H9 (cell line): Measurements from ENCODE around the gene PGAP6. TPM values are rescaled to one million over a fixed set of nuclear protein-coding genes. Genes with fewer than 3 reads are reported as not detected.

Experiments used
- DNase-seq: peaks from one replicate; pipeline ENCODE4 v3.0.0-alpha.2; 2017
- H2AFZ ChIP-seq: one replicate; pipeline ENCODE4 v1.6.1; 2013; ENCODE audit warnings: mild to moderate bottlenecking, low read length, control low read depth, moderate library complexity
- H2AK5ac ChIP-seq: 2 replicates; pipeline ENCODE4 v1.6.1; 2013; ENCODE audit warnings: low read length, control low read depth, mixed read lengths; ENCODE audit not compliant: insufficient read length
- H2BK120ac ChIP-seq: one replicate; pipeline ENCODE4 v1.6.1; 2013; ENCODE audit warnings: low read depth, mild to moderate bottlenecking, low read length, control low read depth, inconsistent platforms; ENCODE audit not compliant: poor library complexity, severe bottlenecking
- H2BK12ac ChIP-seq: 2 replicates; pipeline ENCODE4 v1.6.1; 2013; ENCODE audit warnings: low read length, control low read depth, mixed read lengths, low read depth; ENCODE audit not compliant: insufficient read length
- H2BK15ac ChIP-seq: 2 replicates; pipeline ENCODE4 v1.6.1; 2013; ENCODE audit warnings: low read depth, low read length, control low read depth
- H2BK20ac ChIP-seq: one replicate; pipeline ENCODE4 v1.6.1; 2013; ENCODE audit warnings: low read depth, mild to moderate bottlenecking, low read length, control low read depth, inconsistent platforms; ENCODE audit not compliant: poor library complexity, severe bottlenecking
- H2BK5ac ChIP-seq: 2 replicates; pipeline ENCODE4 v1.6.1; 2013; ENCODE audit warnings: low read length, control low read depth, mixed read lengths; ENCODE audit not compliant: insufficient read length
- H3K14ac ChIP-seq: 2 replicates; pipeline ENCODE4 v1.6.1; 2013; ENCODE audit warnings: low read length, control low read depth; ENCODE audit not compliant: insufficient read depth
- H3K18ac ChIP-seq: 2 replicates; pipeline ENCODE4 v1.6.1; 2013; ENCODE audit warnings: low read depth, mild to moderate bottlenecking, mixed read lengths, low read length, control low read depth; ENCODE audit not compliant: insufficient read length
- H3K23ac ChIP-seq: 2 replicates; pipeline ENCODE4 v1.6.1; 2013; ENCODE audit warnings: low read length, control low read depth, mixed read lengths, low read depth; ENCODE audit not compliant: insufficient read length
- H3K23me2 ChIP-seq: 2 replicates; pipeline ENCODE4 v1.6.1; 2013; ENCODE audit warnings: low read depth, mild to moderate bottlenecking, mixed read lengths, low read length, control low read depth; ENCODE audit not compliant: insufficient read length, poor library complexity, severe bottlenecking
- H3K27ac ChIP-seq: 2 replicates; pipeline ENCODE4 v1.5.1; 2013; ENCODE audit warnings: low read length, control low read depth, mixed read lengths, low read depth; ENCODE audit not compliant: insufficient read length
- H3K27me3 ChIP-seq: 2 replicates; pipeline ENCODE4 v1.6.1; 2013; ENCODE audit warnings: low read length, control low read depth, inconsistent platforms; ENCODE audit not compliant: insufficient read depth
- H3K4ac ChIP-seq: 2 replicates; pipeline ENCODE4 v1.6.1; 2013; ENCODE audit warnings: low read depth, mild to moderate bottlenecking, control low read depth, inconsistent platforms, low read length, moderate library complexity
- H3K4me1 ChIP-seq: 2 replicates; pipeline ENCODE4 v1.6.1; 2013; ENCODE audit warnings: low read length, control low read depth, inconsistent platforms; ENCODE audit not compliant: insufficient read depth
- H3K4me2 ChIP-seq: 2 replicates; pipeline ENCODE4 v1.6.1; 2013; ENCODE audit warnings: low read length, control low read depth, mixed read lengths; ENCODE audit not compliant: insufficient read length, insufficient read depth
- H3K56ac ChIP-seq: 2 replicates; pipeline ENCODE4 v1.6.1; 2013; ENCODE audit warnings: low read depth, mild to moderate bottlenecking, mixed read lengths, low read length, control low read depth; ENCODE audit not compliant: insufficient read length
- H3K79me1 ChIP-seq: 2 replicates; pipeline ENCODE4 v1.6.1; 2013; ENCODE audit warnings: low read depth, mild to moderate bottlenecking, moderate library complexity, low read length, control low read depth, inconsistent platforms; ENCODE audit not compliant: insufficient read depth, poor library complexity, severe bottlenecking
- H3K79me2 ChIP-seq: 2 replicates; pipeline ENCODE4 v1.6.1; 2013; ENCODE audit warnings: low read length, control low read depth, inconsistent platforms; ENCODE audit not compliant: insufficient read depth
- H3K9ac ChIP-seq: 2 replicates; pipeline ENCODE4 v1.6.1; 2013; ENCODE audit warnings: low read length, control low read depth, mixed read lengths; ENCODE audit not compliant: insufficient read length; ENCODE audit errors: extremely low read depth
- H3K9me3 ChIP-seq: one replicate; pipeline ENCODE4 v1.6.1; 2013; ENCODE audit warnings: low read depth, low read length, inconsistent platforms; ENCODE audit not compliant: control insufficient read depth
- H3T11ph ChIP-seq: one replicate; pipeline ENCODE4 v1.6.1; 2013; ENCODE audit warnings: mild to moderate bottlenecking, low read length, control low read depth, inconsistent platforms
- H4K20me1 ChIP-seq: one replicate; pipeline ENCODE4 v1.6.1; 2013; ENCODE audit not compliant: control insufficient read depth, insufficient read length, insufficient read depth
- H4K5ac ChIP-seq: 2 replicates; pipeline ENCODE4 v1.6.1; 2013; ENCODE audit warnings: low read depth, mild to moderate bottlenecking, mixed read lengths, low read length, control low read depth; ENCODE audit not compliant: insufficient read length
- H4K8ac ChIP-seq: replicated peaks from 2 replicates; pipeline ENCODE4 v1.6.1; 2013; ENCODE audit warnings: low read length, control low read depth, mixed read lengths, low read depth; ENCODE audit not compliant: insufficient read length
- H4K91ac ChIP-seq: 2 replicates; pipeline ENCODE4 v1.6.1; 2013; ENCODE audit warnings: low read depth, mild to moderate bottlenecking, moderate library complexity, mixed read lengths, low read length, control low read depth; ENCODE audit not compliant: insufficient read length
- H3K27ac Mint-ChIP-seq, 3 experiments: 2 replicates in 2 of 3; 3 replicates in 1 of 3; pipeline ENCODE4 v1.8.0; 2020 to 2021; ENCODE audit warnings: mixed read lengths in 3 of 3, mild to moderate bottlenecking in 1 of 3, moderate library complexity in 1 of 3
- H3K27me3 Mint-ChIP-seq: 2 replicates; pipeline ENCODE4 v1.8.0; 2021; ENCODE audit warnings: low read depth, mild to moderate bottlenecking, moderate library complexity, mixed read lengths
- H3K36me3 Mint-ChIP-seq, 3 experiments: 2 replicates in 2 of 3; 3 replicates in 1 of 3; pipeline ENCODE4 v1.8.0; 2020 to 2021; ENCODE audit warnings: low read depth in 3 of 3, mixed read lengths in 3 of 3; ENCODE audit not compliant: insufficient read depth in 1 of 3
- H3K4me1 Mint-ChIP-seq, 2 experiments: 2 replicates each; pipeline ENCODE4 v1.8.0; 2020; ENCODE audit warnings: mixed read lengths in 2 of 2
- H3K4me3 Mint-ChIP-seq, 2 experiments: 2 replicates in 1 of 2; 3 replicates in 1 of 2; pipeline ENCODE4 v1.8.0; 2020 to 2021; ENCODE audit warnings: mild to moderate bottlenecking in 2 of 2, mixed read lengths in 2 of 2, moderate library complexity in 1 of 2
- H3K9me3 Mint-ChIP-seq, 2 experiments: 2 replicates in 1 of 2; 3 replicates in 1 of 2; pipeline ENCODE4 v1.8.0; 2020; ENCODE audit warnings: mild to moderate bottlenecking in 2 of 2, mixed read lengths in 2 of 2, moderate library complexity in 1 of 2
- CTCF ChIP-seq: fragments of 200-600 bp; sonication (generic); conservative IDR thresholded peaks from 3 replicates; pipeline ENCODE4 v1.8.0; 2021; ENCODE audit warnings: antibody characterized with exemption, mild to moderate bottlenecking
- WGBS: extraction: QIAGEN DNeasy Blood & Tissue Kit; methylation state at CpG from one replicate; pipeline ENCODE4 v1.1.7; 2013; ENCODE audit warnings: missing lambda C conversion rate, low lambda C conversion rate, mixed read lengths; ENCODE audit not compliant: insufficient read length; ENCODE audit errors: extremely low coverage; 5-methylcytosine and 5-hydroxymethylcytosine counted together
- total RNA-seq: library from RNA; stranded (reverse); gene quantifications from 2 replicates; pipeline ENCODE4 v1.2.1, GENCODE V29; 2021

The PGAP6 gene
- total RNA-seq, 1 experiment from 2014 or later, result 111 TPM

GRCh38 chr16:351804-352520 lies 29.8 kb downstream of the PGAP6 start:
- no CpG with 5 or more reads among the region's 95 CpGs for WGBS
- H3K27ac Mint-ChIP-seq, result peak overlapping the region in 1 of 3 experiments; percentile 79; a peak in 1 of 7 replicates
- no peak overlapping the region for H2AFZ ChIP-seq

More at GRCh38 chr16:351804-352520, 29.8 kb downstream of the PGAP6 start:
- no peak overlapping the region for H4K91ac ChIP-seq
- H3K27me3 ChIP-seq, result no peaks in the 10 kb centered on the region
- Mint-ChIP-seq H3K9me3 (no peaks in the 10 kb centered on the region), H3K4me1 (peaks cover 5 to 6% of the 10 kb centered on the region in 2 experiments; a peak in 3 of 4 replicates), H3K4me3 (peak overlapping the region; percentile 85 to 94), H3K36me3 (peaks cover 6 to 26% (median 7%) of the 10 kb centered on the region in 3 experiments; a peak in 6 of 7 replicates), H3K27me3 (no peaks in the 10 kb centered on the region)
- H2AK5ac ChIP-seq, result no peak overlapping the region
- H3K23me2 ChIP-seq, result peaks cover 4% of the 10 kb centered on the region
- no peak overlapping the region for H3K4ac ChIP-seq
- no peak overlapping the region for H2BK5ac ChIP-seq
- H2BK15ac ChIP-seq, result no peak overlapping the region
- no peaks in the 10 kb centered on the region for H4K20me1 ChIP-seq
- no peaks in the 10 kb centered on the region for H3K9me3 ChIP-seq
- H3K23ac ChIP-seq, result no peak overlapping the region
- no peak overlapping the region for H3K18ac ChIP-seq
- H3K4me1 ChIP-seq, result no peaks in the 10 kb centered on the region
- H3K4me2 ChIP-seq, result peak overlapping the region; percentile 57
- no peak overlapping the region for H2BK12ac ChIP-seq
- no peak for TF ChIP-seq CTCF
- no peak overlapping the region for H2BK120ac ChIP-seq
- H4K8ac ChIP-seq, result no peak overlapping the region
- H3K9ac ChIP-seq, result peak overlapping the region; percentile 62
- H3T11ph ChIP-seq, result no peak overlapping the region
- no peak overlapping the region for H3K27ac ChIP-seq
- peaks cover 5% of the 10 kb centered on the region for H3K79me1 ChIP-seq
- H3K14ac ChIP-seq, result no peak overlapping the region
- no peak overlapping the region for H4K5ac ChIP-seq
- no peak for DNase-seq
- H2BK20ac ChIP-seq, result no peak overlapping the region
- H3K79me2 ChIP-seq, result peaks cover 15% of the 10 kb centered on the region; the same call in 1 of the 2 replicates
- H3K56ac ChIP-seq, result no peak overlapping the region
